ENCODE measurements around the gene VPS36.
"Not testable (repeated sequence)": the region's sequence is repeated elsewhere in the genome, so short reads cannot be mapped to it uniquely, and the experiment has no call there.

Gene VPS36

GRCh38 chr13:52419080-52419479 is 31.4 kb downstream of the VPS36 start:
- DNase-seq (ENCODE audit: low read depth), result no peak
- no peak for TF ChIP-seq CTCF (conservative IDR thresholded peaks at IDR 0.05; ENCODE audit: low read length)
- no peak overlapping the region for H3K4me3 ChIP-seq (ENCODE audit: low read length)

- no peak for TF ChIP-seq CTCF (conservative IDR thresholded peaks at IDR 0.05; ENCODE audit: low read length)
- DNase-seq (ENCODE audit: low read depth), result peak; percentile 73
- no peak overlapping the region for H3K4me3 ChIP-seq (ENCODE audit: low read length)
Measured at GRCh38 chr13:52414963-52415362, 35.5 kb downstream of the VPS36 start.

- no peak for DNase-seq (ENCODE audit: low read depth)
- no peak overlapping the region for H3K4me3 ChIP-seq (ENCODE audit: low read length)
- no peak for TF ChIP-seq CTCF (conservative IDR thresholded peaks at IDR 0.05; ENCODE audit: low read length)
Measured at GRCh38 chr13:52414051-52414450, 36.4 kb downstream of the VPS36 start.

- H3K4me3 ChIP-seq (ENCODE audit: low read length), result no peak overlapping the region
- TF ChIP-seq CTCF (conservative IDR thresholded peaks at IDR 0.05; ENCODE audit: low read length), result no peak
Measured at GRCh38 chr13:52412128-52412527, 38.3 kb downstream of the VPS36 start.

GRCh38 chr13:52411629-52412028 is 38.8 kb downstream of the VPS36 start:
- DNase-seq (ENCODE audit: low read depth), result peak; percentile 53
- TF ChIP-seq CTCF (conservative IDR thresholded peaks at IDR 0.05; ENCODE audit: low read length), result no peak
- no peak overlapping the region for H3K4me3 ChIP-seq (ENCODE audit: low read length)

More at GRCh38 chr13:52412128-52412527, 38.3 kb downstream of the VPS36 start:
- no peak for DNase-seq (ENCODE audit: low read depth)

- DNase-seq (ENCODE audit: low read depth); H3K4me3 ChIP-seq (ENCODE audit: low read length): not testable (repeated sequence)
Measured at GRCh38 chr13:52408071-52408658, 42.3 kb downstream of the VPS36 start.

GRCh38 chr13:52407436-52407835 is 43.0 kb downstream of the VPS36 start:
- H3K4me3 ChIP-seq (ENCODE audit: low read length); DNase-seq (ENCODE audit: low read depth): not testable (repeated sequence)

- TF ChIP-seq CTCF (conservative IDR thresholded peaks at IDR 0.05; ENCODE audit: low read length), result no peak
- peak overlapping the region; percentile 80 for H3K4me3 ChIP-seq (ENCODE audit: low read length)
Measured at GRCh38 chr13:52406629-52407028, 43.8 kb downstream of the VPS36 start.

More at GRCh38 chr13:52406629-52407028, 43.8 kb downstream of the VPS36 start:
- DNase-seq (ENCODE audit: low read depth), result no peak

Data from AG10803 (cell line).